Caco-2 (cell line): ENCODE results near the gene ELFN1. TPM values are rescaled to one million over a fixed set of nuclear protein-coding genes. Genes with fewer than 3 reads are reported as not detected.

Source experiments
- BruUV-seq: library from RNA; stranded (reverse); fragments of 400-500 nt; replicated peaks from 2 replicates; lab custom pipeline; 2021; lab: Mats Ljungman, UMichigan
- CTCF ChIA-PET: fragments of 300-600 bp; sonication (Branson Sonifier 250); formaldehyde crosslinking; loops from one replicate; lab custom pipeline; 2022; ENCODE audit warnings: antibody characterized with exemption; lab: Charles Lee
- POLR2A ChIA-PET: fragments of 300-600 bp; sonication (Branson Sonifier 250); formaldehyde crosslinking; loops from one replicate; lab custom pipeline; 2022; ENCODE audit warnings: antibody characterized with exemption; lab: Charles Lee
- DNase-seq, 2 experiments: peaks; one replicate each; pipeline versions ENCODE4 v3.0.0 to v3.0.0-alpha.2; 2020 to 2022
- H3K27me3 ChIP-seq: replicated peaks from 2 replicates; pipeline ENCODE4 v1.6.0; 2011; ENCODE audit warnings: low read length; ENCODE audit not compliant: control insufficient read depth, insufficient read depth
- H3K36me3 ChIP-seq: 2 replicates; pipeline ENCODE4 v1.5.1; 2011; ENCODE audit warnings: low read length; ENCODE audit not compliant: control insufficient read depth, insufficient read depth
- H3K4me1 ChIP-seq: fragments of 250-450 bp; sonication (Bioruptor Pico); 2 replicates; pipeline ENCODE4 v1.5.1; 2020; ENCODE audit warnings: mild to moderate bottlenecking
- H3K4me3 ChIP-seq: 2 replicates; pipeline ENCODE4 v1.5.1; 2011; ENCODE audit warnings: low read depth, mild to moderate bottlenecking, control low read depth, low read length
- H3K9me3 ChIP-seq: fragments of 250-450 bp; sonication (Bioruptor Pico); 2 replicates; pipeline ENCODE4 v1.5.1; 2020; ENCODE audit warnings: mild to moderate bottlenecking, moderate library complexity
- H3K27ac Mint-ChIP-seq: one replicate; pipeline ENCODE4 v1.8.0; 2022; ENCODE audit warnings: mixed read lengths; ENCODE audit not compliant: unreplicated experiment
- H3K27me3 Mint-ChIP-seq: one replicate; pipeline ENCODE4 v1.8.0; 2022; ENCODE audit warnings: mixed read lengths; ENCODE audit not compliant: insufficient read depth, unreplicated experiment
- H3K36me3 Mint-ChIP-seq: one replicate; pipeline ENCODE4 v1.8.0; 2022; ENCODE audit warnings: mild to moderate bottlenecking, mixed read lengths; ENCODE audit not compliant: insufficient read depth, unreplicated experiment
- H3K4me1 Mint-ChIP-seq: one replicate; pipeline ENCODE4 v1.8.0; 2022; ENCODE audit warnings: low read depth, mixed read lengths; ENCODE audit not compliant: unreplicated experiment
- H3K4me3 Mint-ChIP-seq: one replicate; pipeline ENCODE4 v1.8.0; 2022; ENCODE audit warnings: mild to moderate bottlenecking, moderate library complexity, mixed read lengths; ENCODE audit not compliant: unreplicated experiment
- H3K9me3 Mint-ChIP-seq: one replicate; pipeline ENCODE4 v1.8.0; 2022; ENCODE audit warnings: mixed read lengths; ENCODE audit not compliant: unreplicated experiment
- CTCF ChIP-seq, 2 experiments: fragments of 200-600 bp in 1 of 2; IDR thresholded peaks; 1 replicate in 1 of 2; 2 replicates in 1 of 2; pipeline versions ENCODE4 v1.5.1 to v1.8.0; 2011 to 2022; ENCODE audit warnings: antibody characterized with exemption in 1 of 2, control low read depth in 1 of 2, inconsistent platforms in 1 of 2, low read depth in 1 of 2, low read length in 1 of 2, mild to moderate bottlenecking in 1 of 2, moderate library complexity in 1 of 2; ENCODE audit not compliant: insufficient read depth in 1 of 2, severe bottlenecking in 1 of 2, unreplicated experiment in 1 of 2
- intact Hi-C: fragments of 100-400 bp; cut with micrococcal nuclease; formaldehyde crosslinking; loops from one replicate; pipeline ENCODE4 v1.10.0; 2022; ENCODE audit not compliant: unreplicated experiment
- total RNA-seq: library from RNA; stranded (reverse); gene quantifications from 2 replicates; pipeline ENCODE4 v1.2.3, GENCODE V29; 2022

Gene ELFN1
- total RNA-seq, 1 experiment from 2014 or later, result 2.3 TPM

DNA sequence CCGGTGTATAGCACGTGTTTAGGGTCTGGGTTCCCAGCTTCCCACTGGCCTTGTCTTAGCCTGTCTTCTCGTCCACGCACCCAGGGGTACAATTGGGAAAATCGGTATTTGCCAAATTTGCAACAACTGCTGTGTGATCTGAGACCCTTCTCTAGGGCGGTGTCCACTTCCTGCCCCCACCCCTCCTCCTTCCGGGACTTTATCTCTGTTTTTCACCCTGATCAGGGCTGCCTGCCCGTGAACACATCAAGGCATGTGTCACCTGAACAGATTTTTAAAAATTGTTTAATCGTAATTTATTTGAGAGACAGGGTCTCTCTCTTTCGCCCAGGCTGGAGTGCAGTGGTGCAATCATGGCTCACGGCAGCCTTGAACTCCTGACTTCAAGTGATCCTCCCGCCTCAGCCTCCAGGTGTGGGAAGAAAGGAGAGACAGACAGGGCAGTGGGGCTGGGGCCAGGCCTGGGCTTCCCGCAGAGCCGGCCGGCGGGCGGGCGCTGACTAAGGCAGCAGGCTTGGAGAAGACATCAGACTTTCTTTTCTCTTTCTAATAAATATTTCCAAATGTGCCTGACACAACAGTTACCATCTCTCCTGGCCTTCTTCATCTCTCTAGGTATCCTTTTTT lies 27.5 kb downstream of the ELFN1 start:
- Mint-ChIP-seq H3K4me1 (no peaks in the 10 kb centered on the region), H3K27ac (no peak overlapping the region), H3K4me3 (no peak overlapping the region), H3K9me3 (peaks cover 10% of the 10 kb centered on the region), H3K36me3 (no peaks in the 10 kb centered on the region), H3K27me3 (peaks cover 24% of the 10 kb centered on the region)
- no peaks in the 10 kb centered on the region for H3K27me3 ChIP-seq
- H3K36me3 ChIP-seq, result no peaks in the 10 kb centered on the region
- H3K9me3 ChIP-seq, result peaks cover 16% of the 10 kb centered on the region
- no peaks in the 10 kb centered on the region for H3K4me1 ChIP-seq
- intact Hi-C loops, result no loop called here
- ChIA-PET CTCF (no interaction called here), POLR2A (no interaction called here)
- no TSS peak for BruUV-seq
- no peak for TF ChIP-seq CTCF (IDR thresholded peaks at IDR 0.05; ENCODE audit: insufficient read depth in 1 of 2, low read depth in 1 of 2, low read length in 1 of 2, severe bottlenecking in 1 of 2, unreplicated experiment in 1 of 2)
- peak in 1 of 2 experiments; percentile 2 for DNase-seq
- no peak overlapping the region for H3K4me3 ChIP-seq

DNA sequence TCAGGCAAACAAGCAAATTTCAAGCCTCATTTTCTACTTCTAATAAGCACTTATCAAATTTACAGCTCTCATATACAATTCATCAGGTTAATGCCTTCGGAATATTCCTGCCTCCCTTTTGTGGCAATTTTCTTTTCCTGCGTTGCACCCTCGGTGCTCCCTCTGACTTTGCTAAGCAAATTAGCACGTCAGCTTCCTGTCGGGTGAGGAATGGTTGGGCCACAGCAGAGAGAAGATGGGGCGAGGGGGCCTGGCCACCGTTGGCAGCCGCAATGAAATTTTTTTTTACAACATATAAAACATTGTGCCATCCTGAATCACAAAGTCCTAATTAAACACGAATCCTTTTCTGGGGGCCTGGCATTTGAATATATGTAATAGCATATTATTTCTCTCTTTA lies 28.1 kb downstream of the ELFN1 start:
- H3K36me3 Mint-ChIP-seq, result no peaks in the 10 kb centered on the region
- no peaks in the 10 kb centered on the region for H3K4me1 Mint-ChIP-seq
- H3K4me3 Mint-ChIP-seq, result no peak overlapping the region
- H3K4me3 ChIP-seq, result no peak overlapping the region
- H3K4me1 ChIP-seq, result no peaks in the 10 kb centered on the region
- intact Hi-C loops, result no loop called here
- no peak for TF ChIP-seq CTCF (IDR thresholded peaks at IDR 0.05; ENCODE audit: insufficient read depth in 1 of 2, low read depth in 1 of 2, low read length in 1 of 2, severe bottlenecking in 1 of 2, unreplicated experiment in 1 of 2)
- H3K27me3 Mint-ChIP-seq, result peaks cover 26% of the 10 kb centered on the region
- no peaks in the 10 kb centered on the region for H3K36me3 ChIP-seq
- H3K9me3 ChIP-seq, result peaks cover 22% of the 10 kb centered on the region
- no peak overlapping the region for H3K27ac Mint-ChIP-seq
- POLR2A ChIA-PET, result no interaction called here
- no peaks in the 10 kb centered on the region for H3K27me3 ChIP-seq
- CTCF ChIA-PET, result no interaction called here
- peaks cover 15% of the 10 kb centered on the region for H3K9me3 Mint-ChIP-seq
- DNase-seq, result no peak
- no TSS peak for BruUV-seq

DNA sequence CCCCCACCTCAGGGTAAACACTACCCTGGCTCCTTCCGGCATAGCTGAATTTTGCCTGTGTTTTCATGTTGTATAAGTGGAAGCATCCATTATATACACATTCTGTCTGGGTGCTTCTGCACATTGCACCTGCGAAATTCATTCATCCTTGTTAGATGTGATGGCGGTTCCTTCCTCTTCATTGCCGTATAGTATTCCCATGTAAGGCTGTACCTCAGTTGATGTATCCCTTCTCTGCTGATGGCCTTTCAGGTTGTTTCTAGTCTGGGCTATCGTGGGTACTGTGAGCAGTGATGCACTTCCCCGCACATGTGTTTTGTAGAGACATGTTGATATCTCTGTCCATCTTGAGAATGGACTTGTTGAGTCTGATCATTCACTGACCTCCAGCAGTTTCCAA lies 28.9 kb downstream of the ELFN1 start:
- Mint-ChIP-seq H3K36me3 (no peaks in the 10 kb centered on the region), H3K4me3 (no peak overlapping the region), H3K27me3 (peaks cover 28% of the 10 kb centered on the region), H3K27ac (no peak overlapping the region), H3K9me3 (peaks cover 20% of the 10 kb centered on the region), H3K4me1 (no peaks in the 10 kb centered on the region)
- no peak for TF ChIP-seq CTCF (IDR thresholded peaks at IDR 0.05; ENCODE audit: insufficient read depth in 1 of 2, low read depth in 1 of 2, low read length in 1 of 2, severe bottlenecking in 1 of 2, unreplicated experiment in 1 of 2)
- Histone ChIP-seq H3K9me3 (peaks cover 23% of the 10 kb centered on the region), H3K27me3 (no peaks in the 10 kb centered on the region), H3K4me1 (no peaks in the 10 kb centered on the region), H3K36me3 (no peaks in the 10 kb centered on the region), H3K4me3 (no peak overlapping the region)
- no TSS peak for BruUV-seq
- ChIA-PET CTCF (no interaction called here), POLR2A (no interaction called here)
- intact Hi-C loops, result no loop called here
- DNase-seq, result peak in 1 of 2 experiments; percentile 10
